Smooth muscle cell (in vitro differentiated cells): ENCODE data around the gene ERBB4. TPM values are rescaled to one million over a fixed set of nuclear protein-coding genes. Genes with fewer than 3 reads are reported as not detected.
"Not testable (repeated sequence)": the region's sequence is repeated elsewhere in the genome, so short reads cannot be mapped to it uniquely, and the experiment has no call there.

ENCODE experiments used
- DNase-seq: peaks from one replicate; lab custom pipeline; 2025; ENCODE audit not compliant: unreplicated experiment; lab: John Stamatoyannopoulos, UW
- H2AFZ ChIP-seq: fragments of 200-600 bp; sonication (generic); 2 replicates; pipeline ENCODE4 v1.6.0; 2016; ENCODE audit warnings: antibody characterized with exemption, low read depth, mild to moderate bottlenecking
- H3F3A ChIP-seq: fragments of 200-600 bp; sonication (generic); 2 replicates; pipeline ENCODE4 v1.6.0; 2017; ENCODE audit warnings: antibody characterized with exemption, low read depth
- H3K27ac ChIP-seq: fragments of 200-600 bp; sonication (generic); 2 replicates; pipeline ENCODE4 v1.5.1; 2016; ENCODE audit warnings: low read depth, mild to moderate bottlenecking
- H3K27me3 ChIP-seq: fragments of 200-600 bp; sonication (generic); 2 replicates; pipeline ENCODE4 v1.6.1; 2016; ENCODE audit warnings: low read depth, mild to moderate bottlenecking
- H3K36me3 ChIP-seq: fragments of 200-600 bp; sonication (generic); 2 replicates; pipeline ENCODE4 v1.5.1; 2016; ENCODE audit warnings: low read depth
- H3K4me1 ChIP-seq: fragments of 200-600 bp; sonication (generic); 2 replicates; pipeline ENCODE4 v1.5.1; 2016; ENCODE audit warnings: low read depth
- H3K4me2 ChIP-seq: fragments of 200-600 bp; sonication (generic); 2 replicates; pipeline ENCODE4 v1.6.0; 2016; ENCODE audit warnings: mild to moderate bottlenecking
- H3K4me3 ChIP-seq: fragments of 200-600 bp; sonication (generic); 2 replicates; pipeline ENCODE4 v1.5.1; 2016; ENCODE audit warnings: mild to moderate bottlenecking
- H3K79me2 ChIP-seq: fragments of 200-600 bp; sonication (generic); 2 replicates; pipeline ENCODE4 v1.6.0; 2016; ENCODE audit warnings: low read depth, mild to moderate bottlenecking
- H3K9ac ChIP-seq: fragments of 200-600 bp; sonication (generic); 2 replicates; pipeline ENCODE4 v1.6.0; 2016; ENCODE audit warnings: low read depth
- H3K9me3 ChIP-seq: fragments of 200-600 bp; sonication (generic); replicated peaks from 2 replicates; pipeline ENCODE4 v1.5.1; 2016; ENCODE audit warnings: low read depth
- H4K20me1 ChIP-seq: fragments of 200-600 bp; sonication (generic); 2 replicates; pipeline ENCODE4 v1.6.0; 2016; ENCODE audit warnings: low read depth
- WGBS: methylation state at CpG from one replicate; pipeline ENCODE4 v1.1.7; 2016; ENCODE audit warnings: low lambda C conversion rate; 5-methylcytosine and 5-hydroxymethylcytosine counted together
- polyA plus RNA-seq: library from polyadenylated mRNA; unstranded; fragments of >200 nt; fragmentation: Nextera tagmentation; extraction: Ambion mirVana; gene quantifications from 2 replicates; pipeline ENCODE4 v1.2.1, GENCODE V29; 2016
- total RNA-seq: library from RNA; depleted of rRNA; stranded (reverse); fragments of >200 nt; gene quantifications from 2 replicates; pipeline ENCODE4 v1.2.3, GENCODE V29; 2014
- TF ChIP-seq, protein P1 (sequence below): fragments of 200-600 bp; sonication (generic); IDR thresholded peaks from 2 replicates; pipeline ENCODE4 v1.5.1; 2017; ENCODE audit warnings: borderline replicate concordance, mild to moderate bottlenecking, antibody characterized with exemption; ENCODE audit not compliant: insufficient read depth, poor library complexity, severe bottlenecking

The ERBB4 gene
- total and polyA plus RNA-seq, 2 experiments from 2014 or later = 0.67 TPM; not detected in 1

DNA sequence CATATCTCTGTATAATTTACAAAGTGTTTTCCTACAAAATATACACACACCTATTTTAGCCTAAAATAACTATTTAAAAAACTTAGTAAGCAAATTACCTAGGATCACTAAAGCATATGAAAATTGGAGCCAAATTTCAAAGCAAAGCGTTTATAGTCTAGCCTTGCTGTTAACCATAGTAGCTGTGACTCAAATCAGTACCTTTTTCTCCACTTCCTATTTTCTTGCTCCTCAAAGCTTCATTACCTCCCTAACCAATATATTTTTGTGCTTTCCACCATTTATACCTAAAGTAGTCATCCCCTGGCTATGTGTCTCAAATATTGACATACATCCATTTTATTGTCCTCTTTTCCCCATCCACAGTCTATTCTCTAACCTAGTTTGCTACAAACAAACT is 73.1 kb downstream of the ERBB4 start:
- no peak overlapping the region for H3K4me2 ChIP-seq
- WGBS = 94% methylated on average over 1 of the region's 1 CpG

GRCh38 chr2:212461708-212462107 is 76.9 kb downstream of the ERBB4 start:
- not testable (repeated sequence) for DNase-seq, H2AFZ ChIP-seq, H3K4me3 ChIP-seq, H3K4me1 ChIP-seq, H3K79me2 ChIP-seq, H3K36me3 ChIP-seq, H3K9ac ChIP-seq, H3K9me3 ChIP-seq, H3K27ac ChIP-seq, H3F3A ChIP-seq, H3K4me2 ChIP-seq, H4K20me1 ChIP-seq, H3K27me3 ChIP-seq
- WGBS = 92% methylated on average over 4 of the region's 4 CpGs

More for the DNA sequence above, 73.1 kb downstream of the ERBB4 start:
- Histone ChIP-seq H2AFZ (no peak overlapping the region), H4K20me1 (no peaks in the 10 kb centered on the region), H3K27ac (no peak overlapping the region), H3K79me2 (no peaks in the 10 kb centered on the region), H3K9ac (no peak overlapping the region), H3K27me3 (no peaks in the 10 kb centered on the region), H3K4me3 (no peak overlapping the region), H3K4me1 (no peaks in the 10 kb centered on the region), H3K9me3 (no peaks in the 10 kb centered on the region), H3F3A (no peaks in the 10 kb centered on the region), H3K36me3 (no peaks in the 10 kb centered on the region)
- no peak for DNase-seq
- TF ChIP-seq, protein P1, sequence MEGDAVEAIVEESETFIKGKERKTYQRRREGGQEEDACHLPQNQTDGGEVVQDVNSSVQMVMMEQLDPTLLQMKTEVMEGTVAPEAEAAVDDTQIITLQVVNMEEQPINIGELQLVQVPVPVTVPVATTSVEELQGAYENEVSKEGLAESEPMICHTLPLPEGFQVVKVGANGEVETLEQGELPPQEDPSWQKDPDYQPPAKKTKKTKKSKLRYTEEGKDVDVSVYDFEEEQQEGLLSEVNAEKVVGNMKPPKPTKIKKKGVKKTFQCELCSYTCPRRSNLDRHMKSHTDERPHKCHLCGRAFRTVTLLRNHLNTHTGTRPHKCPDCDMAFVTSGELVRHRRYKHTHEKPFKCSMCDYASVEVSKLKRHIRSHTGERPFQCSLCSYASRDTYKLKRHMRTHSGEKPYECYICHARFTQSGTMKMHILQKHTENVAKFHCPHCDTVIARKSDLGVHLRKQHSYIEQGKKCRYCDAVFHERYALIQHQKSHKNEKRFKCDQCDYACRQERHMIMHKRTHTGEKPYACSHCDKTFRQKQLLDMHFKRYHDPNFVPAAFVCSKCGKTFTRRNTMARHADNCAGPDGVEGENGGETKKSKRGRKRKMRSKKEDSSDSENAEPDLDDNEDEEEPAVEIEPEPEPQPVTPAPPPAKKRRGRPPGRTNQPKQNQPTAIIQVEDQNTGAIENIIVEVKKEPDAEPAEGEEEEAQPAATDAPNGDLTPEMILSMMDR = no peak

DNA sequence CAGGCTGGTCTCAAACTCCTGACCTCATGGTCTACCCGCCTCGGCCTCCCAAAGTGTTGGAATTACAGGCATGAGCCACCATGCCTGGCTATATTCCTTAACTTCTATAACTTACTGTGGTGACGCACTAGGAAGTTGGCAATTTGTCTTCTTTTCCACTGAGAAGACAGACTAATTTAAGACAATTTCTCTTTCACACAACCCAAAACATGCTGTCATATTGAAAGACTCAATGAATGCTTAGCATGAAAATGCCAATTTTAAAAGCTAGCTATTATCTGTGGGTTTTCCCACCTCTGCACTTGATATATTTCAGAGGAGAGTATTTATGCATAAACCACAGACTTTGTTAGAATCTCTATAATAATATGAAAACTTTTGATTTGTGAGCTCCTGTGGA is 84.5 kb downstream of the ERBB4 start:
- WGBS = 95% methylated on average over 3 of the region's 3 CpGs
- Histone ChIP-seq H3K27ac (no peak overlapping the region), H3K27me3 (no peaks in the 10 kb centered on the region), H3K9ac (no peak overlapping the region), H4K20me1 (no peaks in the 10 kb centered on the region), H3K79me2 (no peaks in the 10 kb centered on the region), H3K36me3 (no peaks in the 10 kb centered on the region), H3K4me2 (no peak overlapping the region), H2AFZ (no peak overlapping the region), H3K9me3 (no peaks in the 10 kb centered on the region), H3F3A (no peaks in the 10 kb centered on the region), H3K4me3 (no peak overlapping the region), H3K4me1 (peaks cover 10% of the 10 kb centered on the region)
- TF ChIP-seq, protein P1 = no peak
- no peak for DNase-seq

GRCh38 chr2:212451786-212452231 is 86.8 kb downstream of the ERBB4 start:
- no peaks in the 10 kb centered on the region for H3K9me3 ChIP-seq
- no peak for DNase-seq
- no peaks in the 10 kb centered on the region for H3K36me3 ChIP-seq
- peaks cover 10% of the 10 kb centered on the region for H3K4me1 ChIP-seq
- no peaks in the 10 kb centered on the region for H4K20me1 ChIP-seq
- H2AFZ ChIP-seq = no peak overlapping the region
- no peaks in the 10 kb centered on the region for H3K27me3 ChIP-seq
- H3K79me2 ChIP-seq = no peaks in the 10 kb centered on the region
- H3K27ac ChIP-seq = no peak overlapping the region
- no peaks in the 10 kb centered on the region for H3F3A ChIP-seq
- TF ChIP-seq, protein P1 = no peak
- no peak overlapping the region for H3K4me3 ChIP-seq
- H3K4me2 ChIP-seq = peak overlapping the region; percentile 55
- no peak overlapping the region for H3K9ac ChIP-seq
- 3% methylated on average over 1 of the region's 1 CpG for WGBS
